Neural crest cell (in vitro differentiated cells): ENCODE data around the gene DNAJA3. TPM values are rescaled to one million over a fixed set of nuclear protein-coding genes. Genes with fewer than 3 reads are reported as not detected.

Source experiments
- DNase-seq: peaks from one replicate; pipeline ENCODE4 v3.0.0; 2021; ENCODE audit warnings: low read depth, mixed read lengths, low spot score
- H3K27ac Mint-ChIP-seq: one replicate; pipeline ENCODE4 v1.8.0; 2021; ENCODE audit warnings: mild to moderate bottlenecking, mixed read lengths; ENCODE audit not compliant: unreplicated experiment
- H3K27me3 Mint-ChIP-seq: 2 replicates; pipeline ENCODE4 v1.8.0; 2021; ENCODE audit warnings: low read depth, mild to moderate bottlenecking, mixed read lengths
- H3K36me3 Mint-ChIP-seq: 2 replicates; pipeline ENCODE4 v1.8.0; 2021; ENCODE audit warnings: low read depth, mild to moderate bottlenecking, mixed read lengths
- H3K4me1 Mint-ChIP-seq: 2 replicates; pipeline ENCODE4 v1.8.0; 2021; ENCODE audit warnings: mixed read lengths
- H3K4me3 Mint-ChIP-seq: one replicate; pipeline ENCODE4 v1.8.0; 2021; ENCODE audit warnings: mild to moderate bottlenecking, mixed read lengths
- H3K9me3 Mint-ChIP-seq: 2 replicates; pipeline ENCODE4 v1.8.0; 2021; ENCODE audit warnings: mixed read lengths
- total RNA-seq: library from RNA; stranded (reverse); gene quantifications from 2 replicates; pipeline ENCODE4 v1.2.1, GENCODE V29; 2021
- TF ChIP-seq, protein P1 (sequence below): fragments of 200-600 bp; sonication (generic); conservative IDR thresholded peaks from 2 replicates; pipeline ENCODE4 v1.5.0; 2021; ENCODE audit warnings: antibody characterized with exemption, mild to moderate bottlenecking

DNAJA3 gene
- total RNA-seq, 1 donor from 2014 or later, result 45.1 TPM

DNA sequence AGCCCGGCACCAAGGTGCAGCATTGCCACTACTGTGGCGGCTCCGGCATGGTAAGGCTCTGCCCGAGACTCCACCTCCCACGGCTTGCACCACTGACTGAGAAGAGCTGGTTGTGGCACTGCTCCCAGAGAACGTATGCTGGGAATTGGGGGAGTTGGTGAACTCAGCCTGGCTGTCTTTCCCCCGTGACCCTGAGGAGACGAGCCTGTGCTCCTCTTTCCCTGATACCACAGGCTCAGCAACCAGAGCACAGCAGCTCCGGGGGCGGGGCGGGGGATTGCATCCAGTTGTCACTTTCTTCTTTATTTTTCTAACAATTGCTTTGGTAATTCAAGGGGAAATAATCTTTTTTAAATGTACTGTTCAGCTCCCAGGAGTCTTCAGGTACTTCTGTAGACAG, 16.7 kb downstream of the DNAJA3 start:
- no peaks in the 10 kb centered on the region for H3K9me3 Mint-ChIP-seq
- no peak for DNase-seq
- H3K4me1 Mint-ChIP-seq, result no peaks in the 10 kb centered on the region
- no peaks in the 10 kb centered on the region for H3K27me3 Mint-ChIP-seq
- H3K27ac Mint-ChIP-seq, result no peak overlapping the region
- no peak overlapping the region for H3K4me3 Mint-ChIP-seq
- TF ChIP-seq, protein P1, sequence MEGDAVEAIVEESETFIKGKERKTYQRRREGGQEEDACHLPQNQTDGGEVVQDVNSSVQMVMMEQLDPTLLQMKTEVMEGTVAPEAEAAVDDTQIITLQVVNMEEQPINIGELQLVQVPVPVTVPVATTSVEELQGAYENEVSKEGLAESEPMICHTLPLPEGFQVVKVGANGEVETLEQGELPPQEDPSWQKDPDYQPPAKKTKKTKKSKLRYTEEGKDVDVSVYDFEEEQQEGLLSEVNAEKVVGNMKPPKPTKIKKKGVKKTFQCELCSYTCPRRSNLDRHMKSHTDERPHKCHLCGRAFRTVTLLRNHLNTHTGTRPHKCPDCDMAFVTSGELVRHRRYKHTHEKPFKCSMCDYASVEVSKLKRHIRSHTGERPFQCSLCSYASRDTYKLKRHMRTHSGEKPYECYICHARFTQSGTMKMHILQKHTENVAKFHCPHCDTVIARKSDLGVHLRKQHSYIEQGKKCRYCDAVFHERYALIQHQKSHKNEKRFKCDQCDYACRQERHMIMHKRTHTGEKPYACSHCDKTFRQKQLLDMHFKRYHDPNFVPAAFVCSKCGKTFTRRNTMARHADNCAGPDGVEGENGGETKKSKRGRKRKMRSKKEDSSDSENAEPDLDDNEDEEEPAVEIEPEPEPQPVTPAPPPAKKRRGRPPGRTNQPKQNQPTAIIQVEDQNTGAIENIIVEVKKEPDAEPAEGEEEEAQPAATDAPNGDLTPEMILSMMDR, result no peak
- H3K36me3 Mint-ChIP-seq, result peaks cover 5% of the 10 kb centered on the region

DNA sequence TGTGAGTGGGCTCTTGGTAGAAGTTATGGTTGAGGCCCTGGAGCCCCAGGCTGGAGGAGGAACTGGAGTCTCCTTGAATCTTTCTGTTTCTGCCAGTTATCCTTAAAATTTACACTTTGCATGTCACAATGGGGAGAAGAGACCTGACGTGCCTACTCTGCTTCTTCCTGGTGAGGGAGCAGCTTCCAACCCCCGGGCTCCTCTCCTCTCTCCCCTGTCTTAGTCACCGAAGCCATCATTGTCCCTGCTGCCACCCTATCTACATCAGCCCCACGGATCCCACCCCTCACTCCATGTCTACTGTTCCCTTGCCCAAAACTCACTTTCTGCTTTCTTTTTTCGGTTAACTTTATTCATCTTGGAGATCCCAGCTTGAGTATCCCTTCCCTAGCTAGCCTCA, 17.6 kb downstream of the DNAJA3 start:
- Mint-ChIP-seq H3K4me3 (no peak overlapping the region), H3K27ac (no peak overlapping the region), H3K4me1 (no peaks in the 10 kb centered on the region), H3K27me3 (no peaks in the 10 kb centered on the region), H3K9me3 (no peaks in the 10 kb centered on the region), H3K36me3 (peaks cover 5% of the 10 kb centered on the region)
- no peak for DNase-seq
- TF ChIP-seq, protein P1, result no peak

DNA sequence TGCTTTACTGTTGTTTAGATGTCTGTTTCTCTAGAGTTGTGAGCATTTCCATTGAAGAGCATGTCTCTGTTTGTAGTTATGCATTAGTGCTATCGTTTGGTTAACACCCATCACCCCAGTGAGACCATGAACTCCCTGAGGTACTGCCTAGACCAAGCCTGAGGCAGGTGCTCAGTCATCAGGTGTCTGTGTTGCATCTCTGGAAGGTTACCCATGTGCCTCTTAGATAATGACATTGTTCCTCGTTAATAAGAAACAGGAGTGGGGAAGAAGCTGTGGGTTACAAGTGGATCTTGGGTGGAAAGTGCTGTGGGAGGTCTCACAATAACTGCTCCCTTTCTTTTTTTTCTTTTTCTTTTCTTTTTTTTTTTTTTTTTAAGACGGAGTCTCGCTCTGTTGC, 18.3 kb downstream of the DNAJA3 start:
- H3K27ac Mint-ChIP-seq, result no peak overlapping the region

DNA sequence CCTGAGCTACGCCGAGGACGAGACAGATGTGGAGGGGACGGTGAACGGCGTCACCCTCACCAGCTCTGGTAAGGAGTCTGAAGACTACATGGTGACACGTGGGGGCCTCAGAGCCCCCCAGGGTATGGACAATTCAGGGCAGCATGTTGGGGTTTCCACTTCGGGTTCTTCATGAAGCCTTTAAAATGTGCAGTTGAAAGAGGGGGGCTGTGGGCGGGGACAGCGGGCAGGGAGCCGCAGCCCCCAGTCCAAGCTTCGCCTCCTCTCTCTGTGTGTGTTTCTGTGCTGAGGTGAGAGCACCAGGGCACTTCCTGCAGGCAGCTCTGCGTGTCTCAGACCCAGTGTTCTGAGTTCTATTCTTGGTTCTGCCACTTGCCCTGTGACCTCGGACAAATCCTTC, 24.8 kb downstream of the DNAJA3 start:
- H3K4me1 Mint-ChIP-seq, result no peaks in the 10 kb centered on the region
- TF ChIP-seq, protein P1, result no peak
- H3K27ac Mint-ChIP-seq, result no peak overlapping the region
- no peak for DNase-seq
- no peaks in the 10 kb centered on the region for H3K27me3 Mint-ChIP-seq
- peaks cover 3% of the 10 kb centered on the region for H3K36me3 Mint-ChIP-seq
- H3K4me3 Mint-ChIP-seq, result no peak overlapping the region
- no peaks in the 10 kb centered on the region for H3K9me3 Mint-ChIP-seq

More for the DNA sequence above, 18.3 kb downstream of the DNAJA3 start:
- TF ChIP-seq, protein P1, result no peak
- Mint-ChIP-seq H3K4me1 (no peaks in the 10 kb centered on the region), H3K27me3 (no peaks in the 10 kb centered on the region), H3K9me3 (no peaks in the 10 kb centered on the region), H3K36me3 (peaks cover 5% of the 10 kb centered on the region), H3K4me3 (no peak overlapping the region)
- no peak for DNase-seq

DNA sequence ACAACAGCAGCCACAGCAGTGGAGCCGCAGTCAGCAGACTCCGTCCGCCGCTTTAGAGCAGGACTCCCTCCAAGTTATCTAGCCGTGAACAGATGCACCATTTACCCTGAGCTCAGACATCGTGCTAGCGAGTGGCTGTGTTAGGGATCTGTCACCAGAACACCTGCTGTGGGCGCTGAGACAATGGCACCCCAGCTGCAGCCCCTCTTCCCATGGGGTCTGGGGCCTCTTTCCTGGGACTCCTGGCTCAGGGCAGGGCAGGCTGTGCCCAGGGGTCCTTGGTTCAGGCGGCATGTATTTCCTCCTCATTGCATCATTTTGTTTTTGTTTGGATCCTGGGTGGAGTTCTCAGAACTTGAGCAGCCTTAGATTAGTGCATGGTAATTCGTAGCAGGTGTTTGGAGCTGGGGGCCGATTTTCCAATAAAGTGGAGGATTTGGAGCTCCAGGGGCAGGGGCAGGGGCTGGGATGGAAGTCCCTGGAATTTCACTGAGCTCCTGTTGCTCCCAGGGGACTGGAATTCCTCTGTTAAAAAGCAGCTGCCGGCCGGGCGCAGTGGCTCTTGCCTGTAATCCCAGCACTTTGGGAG, 25.4 kb downstream of the DNAJA3 start:
- Mint-ChIP-seq H3K4me3 (no peak overlapping the region), H3K27ac (no peak overlapping the region), H3K4me1 (no peaks in the 10 kb centered on the region), H3K27me3 (no peaks in the 10 kb centered on the region), H3K9me3 (no peaks in the 10 kb centered on the region), H3K36me3 (peaks cover 3% of the 10 kb centered on the region)
- TF ChIP-seq, protein P1, result no peak
- no peak for DNase-seq
